GM23248 (cell line): ENCODE data around the gene IQGAP1.

ENCODE experiments used
- EZH2 ChIP-seq: fragments of 200-600 bp; sonication (generic); IDR thresholded peaks from 2 replicates; pipeline ENCODE4 v1.6.1; 2018; ENCODE audit warnings: antibody characterized with exemption, mild to moderate bottlenecking; ENCODE audit not compliant: insufficient read depth, poor library complexity, severe bottlenecking
- EZH2phosphoT487 ChIP-seq: fragments of 200-600 bp; sonication (generic); IDR thresholded peaks from 2 replicates; pipeline ENCODE4 v1.6.1; 2018; ENCODE audit warnings: antibody characterized with exemption, moderate library complexity, mild to moderate bottlenecking, low read depth; ENCODE audit not compliant: insufficient read depth

DNA sequence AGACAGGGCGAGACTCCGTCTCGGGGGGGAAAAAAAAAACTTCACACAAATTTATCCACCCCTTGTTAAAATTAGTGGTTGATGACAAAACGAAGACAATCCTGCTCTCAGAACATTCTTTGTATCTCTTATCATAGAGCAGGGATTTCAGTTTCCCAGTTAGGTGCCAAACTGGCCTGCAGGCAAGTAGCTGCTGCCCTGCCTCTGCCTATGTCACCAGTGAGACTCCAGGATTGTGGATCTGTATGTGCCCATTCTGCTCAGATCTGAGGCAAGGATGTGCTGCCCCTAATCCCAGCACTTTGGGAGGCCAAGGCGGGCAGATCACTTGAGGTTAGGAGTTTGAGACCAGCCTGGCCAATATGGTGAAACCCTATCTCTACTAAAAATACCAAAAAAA, 54.4 kb downstream of the IQGAP1 start:
- TF ChIP-seq EZH2 (no peak), EZH2phosphoT487 (no peak)
